WTC11 (cell line): ENCODE data around the gene MN1.
"Not testable (repeated sequence)": the region's sequence is repeated elsewhere in the genome, so short reads cannot be mapped to it uniquely, and the experiment has no call there.

ENCODE experiments used
- AFF4 ChIP-seq: sonication (generic); formaldehyde crosslinking; IDR thresholded peaks from 2 replicates; pipeline ENCODE4 v1.8.1; 2023; ENCODE audit warnings: mild to moderate bottlenecking, missing genetic modification reagents, borderline replicate concordance
- CREB1 ChIP-seq: sonication (generic); formaldehyde crosslinking; IDR thresholded peaks from 2 replicates; pipeline ENCODE4 v1.8.0; 2023; ENCODE audit warnings: mild to moderate bottlenecking, missing genetic modification reagents
- ESRRA ChIP-seq: sonication (generic); formaldehyde crosslinking; IDR thresholded peaks from 2 replicates; pipeline ENCODE4 v1.8.1; 2022; ENCODE audit warnings: mild to moderate bottlenecking, missing genetic modification reagents, borderline replicate concordance
- PRDM15 ChIP-seq: sonication (generic); formaldehyde crosslinking; IDR thresholded peaks from 2 replicates; pipeline ENCODE4 v1.8.0; 2022; ENCODE audit warnings: missing genetic modification reagents
- SP1 ChIP-seq: sonication (generic); formaldehyde crosslinking; conservative IDR thresholded peaks from 2 replicates; pipeline ENCODE4 v1.8.1; 2022; ENCODE audit warnings: missing genetic modification reagents
- USF1 ChIP-seq: sonication (generic); formaldehyde crosslinking; IDR thresholded peaks from 2 replicates; pipeline ENCODE4 v1.8.0; 2022; ENCODE audit warnings: mild to moderate bottlenecking, missing genetic modification reagents
- TF ChIP-seq, protein P1 (sequence below): sonication (generic); formaldehyde crosslinking; IDR thresholded peaks from 2 replicates; pipeline ENCODE4 v1.8.1; 2022; ENCODE audit warnings: mild to moderate bottlenecking, moderate library complexity, missing genetic modification reagents
- TF ChIP-seq, protein P2 (sequence below): fragments of 200-600 bp; IDR thresholded peaks from 2 replicates; pipeline ENCODE4 v1.8.0; 2022; ENCODE audit warnings: antibody characterized with exemption
- TF ChIP-seq, protein P3 (sequence below): fragments of 250-450 bp; sonication (Bioruptor Pico); conservative IDR thresholded peaks from 2 replicates; pipeline ENCODE4 v1.9.0; 2021; ENCODE audit warnings: mild to moderate bottlenecking

- TF ChIP-seq, protein P1, sequence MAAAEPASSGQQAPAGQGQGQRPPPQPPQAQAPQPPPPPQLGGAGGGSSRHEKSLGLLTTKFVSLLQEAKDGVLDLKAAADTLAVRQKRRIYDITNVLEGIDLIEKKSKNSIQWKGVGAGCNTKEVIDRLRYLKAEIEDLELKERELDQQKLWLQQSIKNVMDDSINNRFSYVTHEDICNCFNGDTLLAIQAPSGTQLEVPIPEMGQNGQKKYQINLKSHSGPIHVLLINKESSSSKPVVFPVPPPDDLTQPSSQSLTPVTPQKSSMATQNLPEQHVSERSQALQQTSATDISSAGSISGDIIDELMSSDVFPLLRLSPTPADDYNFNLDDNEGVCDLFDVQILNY (CRISPR knock-in tag) = not testable (repeated sequence)
- TF ChIP-seq, protein P2, sequence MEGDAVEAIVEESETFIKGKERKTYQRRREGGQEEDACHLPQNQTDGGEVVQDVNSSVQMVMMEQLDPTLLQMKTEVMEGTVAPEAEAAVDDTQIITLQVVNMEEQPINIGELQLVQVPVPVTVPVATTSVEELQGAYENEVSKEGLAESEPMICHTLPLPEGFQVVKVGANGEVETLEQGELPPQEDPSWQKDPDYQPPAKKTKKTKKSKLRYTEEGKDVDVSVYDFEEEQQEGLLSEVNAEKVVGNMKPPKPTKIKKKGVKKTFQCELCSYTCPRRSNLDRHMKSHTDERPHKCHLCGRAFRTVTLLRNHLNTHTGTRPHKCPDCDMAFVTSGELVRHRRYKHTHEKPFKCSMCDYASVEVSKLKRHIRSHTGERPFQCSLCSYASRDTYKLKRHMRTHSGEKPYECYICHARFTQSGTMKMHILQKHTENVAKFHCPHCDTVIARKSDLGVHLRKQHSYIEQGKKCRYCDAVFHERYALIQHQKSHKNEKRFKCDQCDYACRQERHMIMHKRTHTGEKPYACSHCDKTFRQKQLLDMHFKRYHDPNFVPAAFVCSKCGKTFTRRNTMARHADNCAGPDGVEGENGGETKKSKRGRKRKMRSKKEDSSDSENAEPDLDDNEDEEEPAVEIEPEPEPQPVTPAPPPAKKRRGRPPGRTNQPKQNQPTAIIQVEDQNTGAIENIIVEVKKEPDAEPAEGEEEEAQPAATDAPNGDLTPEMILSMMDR = not testable (repeated sequence)
- not testable (repeated sequence) for TF ChIP-seq PRDM15 (CRISPR knock-in tag); USF1; CREB1; ESRRA (CRISPR knock-in tag); SP1 (CRISPR knock-in tag); AFF4 (CRISPR knock-in tag)
- TF ChIP-seq, protein P3, sequence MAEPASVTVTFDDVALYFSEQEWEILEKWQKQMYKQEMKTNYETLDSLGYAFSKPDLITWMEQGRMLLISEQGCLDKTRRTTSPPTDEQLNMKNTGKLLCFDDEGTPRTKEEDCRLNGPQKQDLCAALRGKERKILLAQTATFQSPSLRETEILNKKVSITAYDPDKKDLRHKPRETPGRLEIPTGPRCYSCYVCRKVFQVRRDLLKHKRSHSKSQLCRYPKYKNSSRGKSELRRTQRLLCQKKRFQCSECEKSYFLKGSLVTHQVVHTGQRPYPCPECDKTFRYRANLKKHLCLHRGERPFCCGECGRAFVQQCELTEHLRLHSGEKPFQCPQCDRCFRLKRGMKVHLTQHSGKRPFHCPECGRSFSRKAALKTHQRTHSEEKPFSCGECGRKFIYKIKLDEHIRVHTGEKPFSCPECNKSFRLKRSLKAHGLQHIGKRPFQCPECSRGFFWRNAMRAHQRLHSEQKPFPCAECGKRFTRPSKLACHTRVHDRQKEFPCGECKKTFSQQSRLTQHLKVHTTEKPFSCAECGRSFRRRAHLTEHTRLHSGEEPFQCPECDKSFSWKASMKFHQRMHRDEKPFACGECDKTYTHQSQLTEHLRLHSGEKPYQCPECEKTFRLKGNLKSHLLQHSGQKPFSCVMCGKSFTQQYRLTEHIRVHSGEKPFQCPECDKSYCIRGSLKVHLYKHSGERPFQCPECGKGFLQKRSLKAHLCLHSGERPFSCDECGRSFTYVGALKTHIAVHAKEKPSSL (CRISPR knock-in tag) = not testable (repeated sequence)
Observed at GRCh38 chr22:27744078-27744477, 57.5 kb downstream of the MN1 start.
